HG03175 (cell line): ENCODE results near the gene PELO.

Source experiments
- ATAC-seq: cut with Tn5 transposase; IDR thresholded peaks from one replicate; pipeline ENCODE4 v1.9.1; 2021; ENCODE audit warnings: mild to moderate bottlenecking, moderate library complexity; ENCODE audit not compliant: unreplicated experiment

PELO gene

GRCh38 chr5:52827815-52828214 is 40.1 kb downstream of the PELO start:
- ATAC-seq: no peak

- no peak for ATAC-seq
Observed at GRCh38 chr5:52829664-52830063, 41.9 kb downstream of the PELO start.

- ATAC-seq: no peak
Observed at GRCh38 chr5:52830650-52831049, 42.9 kb downstream of the PELO start.

GRCh38 chr5:52831786-52832511 is 44.2 kb downstream of the PELO start:
- ATAC-seq: no peak

GRCh38 chr5:52834320-52834719 is 46.6 kb downstream of the PELO start:
- no peak for ATAC-seq

GRCh38 chr5:52837068-52837467 is 49.4 kb downstream of the PELO start:
- no peak for ATAC-seq
